Mucosa of rectum (tissue), 2 donors: ENCODE measurements around the gene DCUN1D2.
"Not testable (repeated sequence)": the region's sequence is repeated elsewhere in the genome, so short reads cannot be mapped to it uniquely, and the experiment has no call there.

Experiments used
- H3K27ac ChIP-seq, 2 donors: one replicate each; pipeline ENCODE4 v1.7.0; 2013; ENCODE audit warnings: inconsistent platforms in 2 of 2, low read depth in 2 of 2, low read length in 2 of 2
- H3K27me3 ChIP-seq, 2 donors: one replicate each; pipeline ENCODE4 v1.7.0; 2013; ENCODE audit warnings: low read length in 2 of 2; ENCODE audit not compliant: control insufficient read depth in 2 of 2, insufficient read depth in 2 of 2
- H3K36me3 ChIP-seq, 2 donors: one replicate each; pipeline ENCODE4 v1.7.0; 2013; ENCODE audit warnings: low read length in 2 of 2; ENCODE audit not compliant: control insufficient read depth in 2 of 2, insufficient read depth in 2 of 2
- H3K4me1 ChIP-seq, 2 donors: one replicate each; pipeline ENCODE4 v1.7.0; 2013; ENCODE audit warnings: low read length in 2 of 2, mild to moderate bottlenecking in 1 of 2; ENCODE audit not compliant: control insufficient read depth in 2 of 2, insufficient read depth in 2 of 2
- H3K4me3 ChIP-seq, 2 donors: one replicate each; pipeline ENCODE4 v1.7.0; 2013; ENCODE audit warnings: low read length in 2 of 2
- H3K9ac ChIP-seq, 2 donors: one replicate each; pipeline ENCODE4 v1.7.0; 2013; ENCODE audit warnings: low read length in 2 of 2, low read depth in 1 of 2, mild to moderate bottlenecking in 1 of 2
- H3K9me3 ChIP-seq, 2 donors: one replicate each; pipeline ENCODE4 v1.7.0; 2013; ENCODE audit warnings: low read length in 2 of 2; ENCODE audit not compliant: control insufficient read depth in 2 of 2
- donor health status: healthy.
- donor health status: Normal muscosa, but diverticular disease.

Gene DCUN1D2

DNA sequence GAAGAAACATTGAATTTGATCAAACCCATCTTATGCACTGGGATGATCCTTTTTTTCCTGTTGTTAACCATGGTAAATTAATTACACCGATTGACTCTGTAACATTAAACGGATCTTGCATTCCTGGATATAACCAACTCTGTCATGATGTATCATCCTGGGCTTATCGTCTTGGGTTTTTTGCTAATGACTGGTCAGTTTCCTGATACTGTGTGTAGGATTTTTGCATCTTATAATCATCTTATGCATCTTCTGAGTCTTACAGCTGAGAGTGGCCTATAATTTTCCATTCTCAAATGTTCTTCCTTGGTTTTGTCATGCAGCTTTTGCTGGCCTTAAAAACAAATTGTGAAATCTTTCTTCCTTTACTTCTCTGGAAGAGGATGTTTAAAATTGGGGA lies 12.8 kb downstream of the DCUN1D2 start:
- H3K27ac ChIP-seq = no peak overlapping the region
- no peaks in the 10 kb centered on the region for H3K9me3 ChIP-seq
- no peak overlapping the region for H3K9ac ChIP-seq
- H3K4me1 ChIP-seq = no peaks in the 10 kb centered on the region
- no peak overlapping the region for H3K4me3 ChIP-seq
- H3K36me3 ChIP-seq = peaks cover 29 to 30% of the 10 kb centered on the region in 2 donors
- no peaks in the 10 kb centered on the region for H3K27me3 ChIP-seq

DNA sequence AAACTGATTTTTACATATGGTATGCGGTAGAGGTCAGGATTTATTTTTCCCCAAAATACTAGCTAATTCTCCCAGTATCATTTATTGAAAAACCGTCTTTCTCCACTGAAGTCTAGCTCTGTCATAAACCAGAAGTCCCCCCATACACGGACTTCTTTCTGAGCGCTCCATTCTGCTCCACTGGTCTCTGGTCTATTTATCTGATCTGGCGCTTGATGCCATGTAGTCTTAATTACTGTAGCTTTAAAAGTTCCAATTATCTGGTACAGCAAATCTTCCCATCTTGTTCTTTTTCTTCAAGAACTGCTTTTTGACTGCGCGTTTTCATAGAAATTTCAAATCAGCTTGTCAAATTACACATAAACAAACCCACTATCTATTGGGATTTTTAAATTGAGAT lies 13.7 kb downstream of the DCUN1D2 start:
- H3K27me3 ChIP-seq = no peaks in the 10 kb centered on the region
- H3K27ac ChIP-seq = no peak overlapping the region
- H3K9me3 ChIP-seq = no peaks in the 10 kb centered on the region
- H3K9ac ChIP-seq = no peak overlapping the region
- H3K4me1 ChIP-seq = no peaks in the 10 kb centered on the region
- peaks cover 30 to 35% of the 10 kb centered on the region in 2 donors for H3K36me3 ChIP-seq
- H3K4me3 ChIP-seq = no peak overlapping the region

DNA sequence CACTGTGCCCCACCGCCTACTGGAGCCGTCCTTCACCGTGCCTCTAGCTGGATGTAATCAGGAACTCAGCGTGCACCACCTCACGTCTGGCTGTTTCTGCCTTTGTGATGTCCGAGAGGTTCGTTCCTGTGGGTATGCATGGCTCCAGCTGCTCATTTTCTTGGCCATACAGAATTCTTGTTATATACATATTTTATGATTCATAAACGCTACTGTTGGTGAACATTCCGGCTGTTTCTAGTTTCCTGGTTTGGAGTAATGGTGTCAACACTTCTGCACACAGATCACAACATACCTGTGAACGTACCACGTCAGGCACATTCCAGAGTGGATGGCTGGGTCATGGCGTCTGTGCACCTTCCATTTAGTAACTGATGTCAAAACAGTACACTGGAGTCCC lies 14.6 kb downstream of the DCUN1D2 start:
- peaks cover 30 to 38% of the 10 kb centered on the region in 2 donors for H3K36me3 ChIP-seq

DNA sequence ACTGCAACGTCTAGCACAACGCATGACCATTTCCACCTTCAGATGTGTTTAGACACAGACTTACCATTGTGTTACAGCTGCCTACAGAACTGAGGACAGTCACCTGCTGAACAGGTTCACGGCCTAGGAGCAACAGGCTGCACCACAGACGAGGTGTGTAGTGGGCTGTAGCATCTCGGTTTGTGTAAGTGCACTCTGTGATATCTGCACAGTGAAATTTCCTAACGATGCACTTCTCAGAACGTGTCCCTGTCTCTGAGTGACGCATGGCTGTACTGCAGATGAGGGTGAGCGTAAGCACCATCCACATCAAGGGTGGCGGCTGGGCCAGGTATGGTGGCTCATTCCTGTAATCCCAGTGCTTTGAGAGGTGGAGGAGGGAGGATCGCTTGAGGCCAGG lies 15.2 kb downstream of the DCUN1D2 start:
- Histone ChIP-seq H3K36me3 (peaks cover 30 to 38% of the 10 kb centered on the region in 2 donors), H3K4me3 (no peak overlapping the region), H3K27ac (no peak overlapping the region), H3K9ac (no peak overlapping the region), H3K27me3 (no peaks in the 10 kb centered on the region), H3K9me3 (no peaks in the 10 kb centered on the region), H3K4me1 (no peaks in the 10 kb centered on the region)

More for the DNA sequence above, 14.6 kb downstream of the DCUN1D2 start:
- no peaks in the 10 kb centered on the region for H3K9me3 ChIP-seq
- H3K27ac ChIP-seq = no peak overlapping the region
- H3K4me3 ChIP-seq = no peak overlapping the region
- no peaks in the 10 kb centered on the region for H3K4me1 ChIP-seq
- H3K27me3 ChIP-seq = no peaks in the 10 kb centered on the region
- H3K9ac ChIP-seq = no peak overlapping the region

DNA sequence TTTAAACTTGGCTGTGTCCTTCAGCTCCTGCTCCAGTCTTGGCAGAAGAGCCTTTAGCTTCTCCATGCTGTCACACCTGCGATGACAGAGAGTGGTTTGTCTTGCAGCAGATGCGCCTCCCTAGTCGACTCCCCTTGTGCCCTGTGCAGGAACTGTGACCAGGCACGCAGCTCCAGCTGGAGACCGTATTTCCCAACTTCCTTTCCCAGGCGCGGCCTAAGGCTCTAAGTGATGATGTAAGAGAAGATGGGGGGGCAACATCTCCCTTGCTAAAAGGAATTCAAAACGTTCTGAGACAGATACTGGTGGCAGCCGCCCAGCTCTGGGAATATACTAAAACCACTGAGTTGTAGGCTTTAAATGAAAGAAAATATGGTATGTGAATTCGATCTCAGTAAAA lies 16.3 kb downstream of the DCUN1D2 start:
- no peaks in the 10 kb centered on the region for H3K27me3 ChIP-seq
- peaks cover 32 to 36% of the 10 kb centered on the region in 2 donors for H3K36me3 ChIP-seq
- no peak overlapping the region for H3K9ac ChIP-seq
- no peak overlapping the region for H3K27ac ChIP-seq
- no peaks in the 10 kb centered on the region for H3K9me3 ChIP-seq
- no peaks in the 10 kb centered on the region for H3K4me1 ChIP-seq
- H3K4me3 ChIP-seq = no peak overlapping the region

DNA sequence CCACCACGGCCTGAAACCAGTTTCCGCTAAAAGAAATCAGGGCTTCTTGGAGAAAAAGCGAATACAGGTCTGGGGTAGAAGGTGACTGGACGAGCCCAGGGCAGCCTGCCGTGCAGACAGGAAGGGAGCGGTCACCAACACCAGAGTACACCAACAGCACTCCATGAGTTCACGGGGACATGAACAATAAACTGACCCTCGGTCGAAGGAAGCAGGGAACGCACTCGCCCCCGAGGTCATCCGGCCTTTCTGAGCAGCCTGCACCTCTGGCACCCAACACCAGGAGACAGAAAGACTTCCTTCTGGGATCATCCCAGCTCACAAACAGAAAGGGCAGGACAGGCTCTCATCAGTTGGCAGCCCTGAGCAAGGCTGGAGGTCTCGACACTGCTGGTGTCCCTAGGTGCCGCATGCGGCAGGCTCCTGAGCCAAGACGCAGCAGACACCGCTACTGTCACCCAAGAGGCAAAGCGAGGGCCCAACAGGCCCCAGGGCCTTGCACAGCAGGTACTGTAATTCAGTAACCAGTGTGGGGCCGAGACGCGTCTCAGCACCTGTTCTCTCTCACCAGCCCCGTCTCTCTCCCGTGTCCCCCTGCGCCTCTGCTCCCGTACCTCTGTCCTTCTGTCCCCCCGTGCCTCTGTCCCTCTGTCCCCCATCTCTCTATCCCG lies 18.0 kb downstream of the DCUN1D2 start:
- Histone ChIP-seq H3K36me3 (peaks cover 28 to 29% of the 10 kb centered on the region in 2 donors), H3K27me3 (no peaks in the 10 kb centered on the region), H3K4me1 (no peaks in the 10 kb centered on the region), H3K27ac (no peak overlapping the region), H3K9ac (no peak overlapping the region), H3K9me3 (no peaks in the 10 kb centered on the region), H3K4me3 (no peak overlapping the region)

DNA sequence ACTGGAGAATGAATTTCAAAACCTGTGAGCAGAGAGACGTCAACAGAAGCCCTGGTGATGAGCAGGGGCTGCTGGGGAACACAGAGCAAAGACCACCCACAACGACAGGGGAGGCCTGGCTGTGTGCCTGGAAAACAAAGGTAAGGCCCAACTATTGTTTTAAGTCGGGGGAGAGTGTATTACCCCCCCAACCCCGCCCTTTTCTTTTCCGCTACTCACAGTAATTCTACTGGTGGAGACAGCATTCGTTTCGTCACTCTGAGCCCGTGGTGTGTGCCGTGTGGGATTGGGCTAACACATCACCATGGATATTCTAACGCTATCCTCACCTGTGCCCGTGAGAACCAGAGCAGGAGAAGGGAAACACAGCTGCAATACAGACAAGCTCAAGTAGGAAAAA lies 18.7 kb downstream of the DCUN1D2 start:
- Histone ChIP-seq H3K36me3 (peaks cover 24 to 28% of the 10 kb centered on the region in 2 donors), H3K9ac (no peak overlapping the region), H3K27me3 (no peaks in the 10 kb centered on the region), H3K9me3 (no peaks in the 10 kb centered on the region), H3K4me3 (no peak overlapping the region), H3K4me1 (no peaks in the 10 kb centered on the region), H3K27ac (no peak overlapping the region)

DNA sequence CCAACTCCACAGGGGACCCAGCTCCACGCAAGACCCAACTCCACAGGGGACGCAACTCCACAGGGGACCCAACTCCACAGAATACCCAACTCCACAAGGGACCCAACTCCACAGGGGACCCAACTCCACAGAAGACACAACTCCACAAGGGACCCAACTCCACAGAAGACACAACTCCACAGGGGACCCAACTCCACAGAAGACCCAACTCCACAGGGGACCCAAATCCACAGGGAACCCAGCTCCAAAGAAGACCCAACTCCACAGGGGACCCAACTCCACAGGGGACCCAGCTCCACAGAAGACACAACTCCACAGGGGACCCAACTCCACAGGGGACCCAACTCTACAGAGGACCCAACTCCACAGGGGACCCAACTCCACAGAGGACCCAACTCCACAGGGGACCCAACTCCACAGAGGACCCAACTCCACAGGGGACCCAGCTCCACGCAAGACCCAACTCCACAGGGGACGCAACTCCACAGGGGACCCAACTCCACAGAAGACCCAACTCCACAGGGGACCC lies 19.8 kb downstream of the DCUN1D2 start:
- H3K9ac ChIP-seq, H3K9me3 ChIP-seq, H3K4me1 ChIP-seq, H3K4me3 ChIP-seq, H3K27me3 ChIP-seq, H3K27ac ChIP-seq: not testable (repeated sequence)
- H3K36me3 ChIP-seq = peaks cover 16 to 19% of the 10 kb centered on the region in 2 donors

DNA sequence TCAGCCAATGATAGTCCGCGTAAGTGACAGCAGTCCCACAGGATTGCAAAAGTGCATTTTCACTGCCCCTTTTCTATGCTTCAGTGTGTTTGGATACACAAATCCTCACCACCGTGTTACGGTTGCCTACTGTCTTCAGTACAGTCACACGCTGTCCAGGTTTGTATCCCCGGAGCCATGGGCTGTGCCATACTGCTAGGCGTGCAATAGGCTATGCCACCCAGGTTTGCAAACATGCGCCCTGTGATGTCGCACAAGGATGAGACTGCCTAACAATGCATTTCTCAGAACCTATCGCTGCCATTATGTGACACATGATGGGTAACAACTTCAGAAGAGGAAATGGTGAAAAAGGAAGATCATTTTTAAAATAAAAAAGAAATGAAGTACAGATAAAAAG lies 20.4 kb downstream of the DCUN1D2 start:
- Histone ChIP-seq H3K9me3 (no peaks in the 10 kb centered on the region), H3K36me3 (peaks cover 10 to 13% of the 10 kb centered on the region in 2 donors), H3K4me3 (no peak overlapping the region), H3K27ac (no peak overlapping the region), H3K9ac (no peak overlapping the region), H3K27me3 (no peaks in the 10 kb centered on the region), H3K4me1 (no peaks in the 10 kb centered on the region)

DNA sequence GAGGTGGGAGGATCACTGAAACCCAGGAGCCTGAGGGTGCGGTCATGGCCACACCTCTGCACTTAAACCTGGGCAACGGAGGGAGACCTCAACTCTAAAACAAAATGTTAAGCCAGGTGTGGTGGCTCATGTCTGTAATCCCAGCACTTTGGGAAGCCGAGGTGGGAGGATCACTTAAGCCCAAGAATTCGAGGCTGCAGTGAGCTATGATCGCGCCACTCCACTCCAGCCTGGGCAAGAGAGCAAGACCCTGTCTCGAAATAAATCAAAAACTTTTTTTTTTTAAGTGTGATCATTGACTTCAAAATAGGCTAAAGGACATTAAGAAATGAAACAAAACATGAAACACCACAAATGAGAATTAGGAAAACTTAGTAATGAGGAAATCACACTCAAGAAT lies 20.9 kb downstream of the DCUN1D2 start:
- Histone ChIP-seq H3K4me1 (no peaks in the 10 kb centered on the region), H3K27me3 (no peaks in the 10 kb centered on the region), H3K9me3 (no peaks in the 10 kb centered on the region), H3K27ac (no peak overlapping the region), H3K4me3 (no peak overlapping the region), H3K9ac (no peak overlapping the region), H3K36me3 (peaks cover 7 to 12% of the 10 kb centered on the region in 2 donors)
